DND-41 (cell line): Measurements from ENCODE around the gene GPR101.

Experiments used
- EZH2 ChIP-seq: IDR thresholded peaks from 3 replicates; pipeline ENCODE4 v1.6.1; 2012; ENCODE audit warnings: borderline replicate concordance, low read depth, mild to moderate bottlenecking, moderate library complexity, low read length, inconsistent platforms; ENCODE audit not compliant: severe bottlenecking
- TF ChIP-seq, protein P1 (sequence below): IDR thresholded peaks from 2 replicates; pipeline ENCODE4 v1.5.1; 2012; ENCODE audit warnings: borderline replicate concordance, low read length, moderate library complexity, mild to moderate bottlenecking; ENCODE audit not compliant: poor library complexity, severe bottlenecking; ENCODE audit errors: extremely low read depth

DNA sequence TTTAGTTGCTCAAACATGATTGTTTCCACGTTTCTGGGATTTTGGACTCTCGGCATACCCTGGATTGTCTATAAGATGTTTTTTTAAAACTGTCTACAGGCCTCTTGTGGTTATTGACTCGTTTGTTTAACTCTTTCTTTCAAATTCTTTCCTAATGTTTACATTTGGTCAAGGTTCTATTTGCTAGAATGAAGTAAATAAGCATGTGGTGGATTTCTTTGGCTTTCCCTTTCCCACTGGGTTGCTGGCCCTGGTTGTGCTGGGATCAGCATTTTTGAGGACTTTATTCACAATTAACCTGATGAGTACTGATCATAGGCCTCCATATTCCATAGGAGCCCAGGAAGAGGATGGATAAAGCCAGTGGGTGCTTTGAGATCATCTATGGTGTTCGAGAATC lies 11.1 kb upstream of the GPR101 start:
- TF ChIP-seq, protein P1, sequence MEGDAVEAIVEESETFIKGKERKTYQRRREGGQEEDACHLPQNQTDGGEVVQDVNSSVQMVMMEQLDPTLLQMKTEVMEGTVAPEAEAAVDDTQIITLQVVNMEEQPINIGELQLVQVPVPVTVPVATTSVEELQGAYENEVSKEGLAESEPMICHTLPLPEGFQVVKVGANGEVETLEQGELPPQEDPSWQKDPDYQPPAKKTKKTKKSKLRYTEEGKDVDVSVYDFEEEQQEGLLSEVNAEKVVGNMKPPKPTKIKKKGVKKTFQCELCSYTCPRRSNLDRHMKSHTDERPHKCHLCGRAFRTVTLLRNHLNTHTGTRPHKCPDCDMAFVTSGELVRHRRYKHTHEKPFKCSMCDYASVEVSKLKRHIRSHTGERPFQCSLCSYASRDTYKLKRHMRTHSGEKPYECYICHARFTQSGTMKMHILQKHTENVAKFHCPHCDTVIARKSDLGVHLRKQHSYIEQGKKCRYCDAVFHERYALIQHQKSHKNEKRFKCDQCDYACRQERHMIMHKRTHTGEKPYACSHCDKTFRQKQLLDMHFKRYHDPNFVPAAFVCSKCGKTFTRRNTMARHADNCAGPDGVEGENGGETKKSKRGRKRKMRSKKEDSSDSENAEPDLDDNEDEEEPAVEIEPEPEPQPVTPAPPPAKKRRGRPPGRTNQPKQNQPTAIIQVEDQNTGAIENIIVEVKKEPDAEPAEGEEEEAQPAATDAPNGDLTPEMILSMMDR: no peak
- no peak for TF ChIP-seq EZH2
